ENCODE measurements around the gene CARD10. TPM values are rescaled to one million over a fixed set of nuclear protein-coding genes. Genes with fewer than 3 reads are reported as not detected.

Gene CARD10
- total and polyA plus RNA-seq, 4 donors: 7.8 to 14.0 (median 8.4) TPM

DNA sequence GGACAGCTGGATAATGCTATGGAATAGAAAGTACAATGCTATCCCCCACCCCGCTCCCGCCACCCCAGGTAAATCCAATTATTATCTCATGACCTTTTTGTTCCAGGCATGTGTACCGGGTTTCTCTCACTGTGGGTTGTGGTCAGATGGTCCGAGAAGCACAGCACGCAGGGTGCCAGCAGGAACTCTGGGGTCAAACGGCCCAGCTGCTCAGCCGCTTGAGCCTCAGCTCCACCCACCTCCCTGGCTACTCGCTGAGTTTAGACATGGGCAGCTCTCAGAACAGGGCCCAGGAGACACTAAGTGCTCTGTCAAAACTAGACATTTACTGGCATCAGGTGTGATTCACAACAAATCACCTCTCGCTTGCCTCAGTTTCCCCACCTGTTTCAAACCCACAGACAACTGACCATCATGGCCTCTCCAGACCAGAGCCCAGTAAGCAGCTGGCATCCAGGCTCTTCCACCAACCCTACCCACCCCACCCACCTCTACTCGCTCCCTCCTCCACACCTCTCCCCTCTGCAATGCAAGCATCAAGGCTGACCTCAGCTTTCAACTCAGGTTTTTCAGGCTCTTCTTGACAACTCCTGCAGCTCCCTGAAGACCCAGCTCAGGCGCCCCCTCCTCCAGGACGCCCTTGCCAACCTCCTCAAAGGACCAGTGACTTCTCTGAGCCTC, 20.0 kb downstream of the CARD10 start:
- H3K36me3 ChIP-seq (ENCODE audit: control insufficient read depth in 4 of 4, insufficient read depth in 3 of 4, low read depth in 1 of 4, low read length in 3 of 4): peaks cover 0 to 3% (median 2%) of the 10 kb centered on the region in 4 donors
- H3K27me3 ChIP-seq (ENCODE audit: control insufficient read depth in 4 of 4, insufficient read depth in 4 of 4, low read length in 3 of 4): no peaks in the 10 kb centered on the region
- peaks cover 24 to 51% (median 43%) of the 10 kb centered on the region in 4 donors for H3K4me1 ChIP-seq (ENCODE audit: control insufficient read depth in 4 of 4, insufficient read depth in 4 of 4, low read length in 3 of 4)

GRCh38 chr22:37498289-37498909, 20.8 kb downstream of the CARD10 start:
- Histone ChIP-seq H3K4me3 (ENCODE audit: low read depth in 1 of 3, low read length in 3 of 3) (no peak overlapping the region), H3K36me3 (ENCODE audit: control insufficient read depth in 4 of 4, insufficient read depth in 3 of 4, low read depth in 1 of 4, low read length in 3 of 4) (peaks cover 0 to 3% (median 2%) of the 10 kb centered on the region in 4 donors), H3K9me3 (ENCODE audit: control insufficient read depth in 4 of 4, low read length in 3 of 4) (no peaks in the 10 kb centered on the region), H3K4me1 (ENCODE audit: control insufficient read depth in 4 of 4, insufficient read depth in 4 of 4, low read length in 3 of 4) (peaks cover 18 to 43% (median 37%) of the 10 kb centered on the region in 4 donors), H3K27ac (ENCODE audit: low read depth in 1 of 2, low read length in 2 of 2) (no peak overlapping the region), H3K9ac (ENCODE audit: low read depth in 1 of 2, low read length in 2 of 2) (no peak overlapping the region), H3K27me3 (ENCODE audit: control insufficient read depth in 4 of 4, insufficient read depth in 4 of 4, low read length in 3 of 4) (no peaks in the 10 kb centered on the region)
- peak; percentile 61 for DNase-seq (ENCODE audit: low spot score)
- WGBS: 49% methylated on average over 15 of the region's 15 CpGs
- TF ChIP-seq, protein P1, sequence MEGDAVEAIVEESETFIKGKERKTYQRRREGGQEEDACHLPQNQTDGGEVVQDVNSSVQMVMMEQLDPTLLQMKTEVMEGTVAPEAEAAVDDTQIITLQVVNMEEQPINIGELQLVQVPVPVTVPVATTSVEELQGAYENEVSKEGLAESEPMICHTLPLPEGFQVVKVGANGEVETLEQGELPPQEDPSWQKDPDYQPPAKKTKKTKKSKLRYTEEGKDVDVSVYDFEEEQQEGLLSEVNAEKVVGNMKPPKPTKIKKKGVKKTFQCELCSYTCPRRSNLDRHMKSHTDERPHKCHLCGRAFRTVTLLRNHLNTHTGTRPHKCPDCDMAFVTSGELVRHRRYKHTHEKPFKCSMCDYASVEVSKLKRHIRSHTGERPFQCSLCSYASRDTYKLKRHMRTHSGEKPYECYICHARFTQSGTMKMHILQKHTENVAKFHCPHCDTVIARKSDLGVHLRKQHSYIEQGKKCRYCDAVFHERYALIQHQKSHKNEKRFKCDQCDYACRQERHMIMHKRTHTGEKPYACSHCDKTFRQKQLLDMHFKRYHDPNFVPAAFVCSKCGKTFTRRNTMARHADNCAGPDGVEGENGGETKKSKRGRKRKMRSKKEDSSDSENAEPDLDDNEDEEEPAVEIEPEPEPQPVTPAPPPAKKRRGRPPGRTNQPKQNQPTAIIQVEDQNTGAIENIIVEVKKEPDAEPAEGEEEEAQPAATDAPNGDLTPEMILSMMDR (IDR thresholded peaks at IDR 0.05; ENCODE audit: low read depth, low read length, missing input control): peak; percentile 61
- TF ChIP-seq JUND (IDR thresholded peaks at IDR 0.05): no peak
- TF ChIP-seq RAD21 (IDR thresholded peaks at IDR 0.05): peak in 1 of 2 donors; percentile 76

More for the DNA sequence above, 20.0 kb downstream of the CARD10 start:
- no peak for TF ChIP-seq FOXA1 (IDR thresholded peaks at IDR 0.05)
- TF ChIP-seq HNF4G (IDR thresholded peaks at IDR 0.05): no peak
- Histone ChIP-seq H3K27ac (ENCODE audit: low read depth in 1 of 2, low read length in 2 of 2) (peak overlapping the region; percentile 92 to 98), H3K4me3 (ENCODE audit: low read depth in 1 of 3, low read length in 3 of 3) (no peak overlapping the region), H3K9ac (ENCODE audit: low read depth in 1 of 2, low read length in 2 of 2) (no peak overlapping the region), H3K9me3 (ENCODE audit: control insufficient read depth in 4 of 4, low read length in 3 of 4) (no peaks in the 10 kb centered on the region)
- DNase-seq (ENCODE audit: low spot score): no peak
- 58% methylated on average over 12 of the region's 12 CpGs for WGBS

- WGBS: 94% methylated on average over 12 of the region's 12 CpGs
- no peak for DNase-seq (ENCODE audit: low spot score)
- Histone ChIP-seq H3K4me3 (ENCODE audit: low read depth in 1 of 3, low read length in 3 of 3) (no peak overlapping the region), H3K9me3 (ENCODE audit: control insufficient read depth in 4 of 4, low read length in 3 of 4) (no peaks in the 10 kb centered on the region), H3K36me3 (ENCODE audit: control insufficient read depth in 4 of 4, insufficient read depth in 3 of 4, low read depth in 1 of 4, low read length in 3 of 4) (peaks cover 0 to 3% (median 2%) of the 10 kb centered on the region in 4 donors), H3K4me1 (ENCODE audit: control insufficient read depth in 4 of 4, insufficient read depth in 4 of 4, low read length in 3 of 4) (peaks cover 9 to 30% (median 27%) of the 10 kb centered on the region in 4 donors), H3K27ac (ENCODE audit: low read depth in 1 of 2, low read length in 2 of 2) (no peak overlapping the region), H3K27me3 (ENCODE audit: control insufficient read depth in 4 of 4, insufficient read depth in 4 of 4, low read length in 3 of 4) (no peaks in the 10 kb centered on the region), H3K9ac (ENCODE audit: low read depth in 1 of 2, low read length in 2 of 2) (no peak overlapping the region)
- no peak for TF ChIP-seq HNF4A (conservative IDR thresholded peaks at IDR 0.05)
- TF ChIP-seq, protein P2, sequence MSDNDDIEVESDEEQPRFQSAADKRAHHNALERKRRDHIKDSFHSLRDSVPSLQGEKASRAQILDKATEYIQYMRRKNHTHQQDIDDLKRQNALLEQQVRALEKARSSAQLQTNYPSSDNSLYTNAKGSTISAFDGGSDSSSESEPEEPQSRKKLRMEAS (IDR thresholded peaks at IDR 0.05): no peak
- no peak for TF ChIP-seq TAF1 (conservative IDR thresholded peaks at IDR 0.05)
- no peak for TF ChIP-seq YY1 (IDR thresholded peaks at IDR 0.05)
- TF ChIP-seq, protein P3, sequence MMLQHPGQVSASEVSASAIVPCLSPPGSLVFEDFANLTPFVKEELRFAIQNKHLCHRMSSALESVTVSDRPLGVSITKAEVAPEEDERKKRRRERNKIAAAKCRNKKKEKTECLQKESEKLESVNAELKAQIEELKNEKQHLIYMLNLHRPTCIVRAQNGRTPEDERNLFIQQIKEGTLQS (IDR thresholded peaks at IDR 0.05): no peak
- no peak for TF ChIP-seq FOXA2 (IDR thresholded peaks at IDR 0.05)
- TF ChIP-seq NR2F2 (IDR thresholded peaks at IDR 0.05): no peak
- TF ChIP-seq EGR1 (IDR thresholded peaks at IDR 0.05; ENCODE audit: low read depth in 2 of 2): no peak
- TF ChIP-seq, protein P1 (IDR thresholded peaks at IDR 0.05; ENCODE audit: low read depth, low read length, missing input control): no peak
- no peak for TF ChIP-seq HNF4G (IDR thresholded peaks at IDR 0.05)
- TF ChIP-seq SP1 (IDR thresholded peaks at IDR 0.05): no peak
- no peak for TF ChIP-seq RXRA (IDR thresholded peaks at IDR 0.05)
- TF ChIP-seq, protein P4, sequence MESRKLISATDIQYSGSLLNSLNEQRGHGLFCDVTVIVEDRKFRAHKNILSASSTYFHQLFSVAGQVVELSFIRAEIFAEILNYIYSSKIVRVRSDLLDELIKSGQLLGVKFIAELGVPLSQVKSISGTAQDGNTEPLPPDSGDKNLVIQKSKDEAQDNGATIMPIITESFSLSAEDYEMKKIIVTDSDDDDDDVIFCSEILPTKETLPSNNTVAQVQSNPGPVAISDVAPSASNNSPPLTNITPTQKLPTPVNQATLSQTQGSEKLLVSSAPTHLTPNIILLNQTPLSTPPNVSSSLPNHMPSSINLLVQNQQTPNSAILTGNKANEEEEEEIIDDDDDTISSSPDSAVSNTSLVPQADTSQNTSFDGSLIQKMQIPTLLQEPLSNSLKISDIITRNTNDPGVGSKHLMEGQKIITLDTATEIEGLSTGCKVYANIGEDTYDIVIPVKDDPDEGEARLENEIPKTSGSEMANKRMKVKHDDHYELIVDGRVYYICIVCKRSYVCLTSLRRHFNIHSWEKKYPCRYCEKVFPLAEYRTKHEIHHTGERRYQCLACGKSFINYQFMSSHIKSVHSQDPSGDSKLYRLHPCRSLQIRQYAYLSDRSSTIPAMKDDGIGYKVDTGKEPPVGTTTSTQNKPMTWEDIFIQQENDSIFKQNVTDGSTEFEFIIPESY (IDR thresholded peaks at IDR 0.05): no peak
- no peak for TF ChIP-seq JUND (IDR thresholded peaks at IDR 0.05)
Observed at GRCh38 chr22:37497062-37497599, 22.1 kb downstream of the CARD10 start.

Measured in liver (tissue), 9 donors.